SU-DHL-6 (cell line): ENCODE measurements around the gene FATE1.

ENCODE experiments used
- CTCF ChIP-seq: fragments of 200-600 bp; sonication (generic); IDR thresholded peaks from one replicate; pipeline ENCODE4 v1.5.1; 2017; ENCODE audit warnings: antibody characterized with exemption, mild to moderate bottlenecking, low read length, moderate library complexity; ENCODE audit not compliant: insufficient read depth, poor library complexity, severe bottlenecking
- EZH2phosphoT487 ChIP-seq: fragments of 200-600 bp; sonication (generic), shearing (Covaris generic); conservative IDR thresholded peaks from 2 replicates; pipeline ENCODE4 v1.6.1; 2018; ENCODE audit warnings: mild to moderate bottlenecking, antibody characterized with exemption, low read length, moderate library complexity, mixed read lengths

GRCh38 chrX:151687635-151688034, 28.2 kb upstream of the FATE1 start:
- TF ChIP-seq CTCF (no peak), EZH2phosphoT487 (no peak)
